Ascending aorta (tissue), 2 donors: ENCODE measurements around the gene NT5DC1. TPM values are rescaled to one million over a fixed set of nuclear protein-coding genes. Genes with fewer than 3 reads are reported as not detected.

Source experiments
- DNase-seq, 2 donors: peaks; one replicate each; pipeline ENCODE4 v3.0.0-alpha.2; 2019; ENCODE audit warnings: low spot score in 2 of 2
- H3K27ac ChIP-seq, 2 donors: fragments of 200-600 bp; sonication (generic); one replicate each; pipeline ENCODE4 v1.5.1; 2016 to 2017; ENCODE audit warnings: mild to moderate bottlenecking in 1 of 2
- H3K27me3 ChIP-seq: fragments of 200-600 bp; sonication (generic); one replicate; pipeline ENCODE4 v1.5.1; 2017
- H3K36me3 ChIP-seq, 2 donors: fragments of 200-600 bp; sonication (generic); one replicate each; pipeline ENCODE4 v1.5.1; 2016
- H3K4me1 ChIP-seq, 2 donors: fragments of 200-600 bp; sonication (generic); one replicate each; pipeline ENCODE4 v1.5.1; 2016 to 2017; ENCODE audit warnings: mild to moderate bottlenecking in 1 of 2
- H3K4me3 ChIP-seq, 2 donors: fragments of 200-600 bp; sonication (generic); one replicate each; pipeline ENCODE4 v1.5.1; 2016 to 2017; ENCODE audit warnings: mild to moderate bottlenecking in 1 of 2
- H3K9me3 ChIP-seq, 2 donors: fragments of 200-600 bp; sonication (generic); one replicate each; pipeline ENCODE4 v1.5.1; 2016
- intact Hi-C: fragments of 100-400 bp; cut with DNase I; formaldehyde crosslinking; loops from one replicate; pipeline ENCODE4 v1.15.1; 2023
- total RNA-seq: library from RNA; depleted of rRNA; stranded (reverse); fragments of >200 nt; gene quantifications from one replicate; pipeline ENCODE4 v1.1.0, GENCODE V29; 2016
- TF ChIP-seq, protein P1 (sequence below), 3 experiments: fragments of 200-600 bp in 2 of 3; fragments of 450-650 bp in 1 of 3; sonication (generic) in 2 of 3; IDR thresholded peaks; one replicate each; pipeline ENCODE4 v1.5.1; 2016 to 2019; ENCODE audit warnings: antibody characterized with exemption in 3 of 3, mild to moderate bottlenecking in 1 of 3, moderate library complexity in 1 of 3

NT5DC1 gene
- total RNA-seq, 1 donor from 2014 or later, result 4.6 TPM

DNA sequence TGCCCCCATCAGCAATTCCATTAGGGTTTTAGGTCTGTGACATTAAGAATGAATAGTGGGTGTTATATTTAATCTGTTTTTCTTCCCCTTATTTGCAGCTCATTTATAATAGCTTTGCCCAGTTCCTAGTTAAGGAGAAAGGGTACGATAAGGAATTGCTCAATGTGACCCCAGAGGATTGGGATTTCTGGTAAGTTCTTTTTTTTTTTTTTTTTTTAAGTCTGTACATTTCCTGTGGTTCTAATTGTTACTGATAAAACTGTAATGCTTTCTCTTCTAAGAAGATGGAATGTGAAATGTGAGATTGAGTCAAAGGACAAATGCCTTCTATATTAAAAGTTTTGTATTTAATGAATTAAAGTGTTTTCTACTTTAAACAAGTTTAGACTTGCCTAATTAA, 5.5 kb downstream of the NT5DC1 start:
- H3K27me3 ChIP-seq, result no peaks in the 10 kb centered on the region
- H3K36me3 ChIP-seq, result peaks cover 15 to 27% of the 10 kb centered on the region in 2 donors
- no peaks in the 10 kb centered on the region for H3K9me3 ChIP-seq
- no peak overlapping the region for H3K27ac ChIP-seq
- intact Hi-C loops, result loop anchor here (10.0 kb wide), 1 partner anchor 171 kb away; no protein-coding TSS in a partner anchor
- no peak for DNase-seq
- H3K4me1 ChIP-seq, result peaks cover 9 to 30% of the 10 kb centered on the region in 2 donors
- TF ChIP-seq, protein P1, sequence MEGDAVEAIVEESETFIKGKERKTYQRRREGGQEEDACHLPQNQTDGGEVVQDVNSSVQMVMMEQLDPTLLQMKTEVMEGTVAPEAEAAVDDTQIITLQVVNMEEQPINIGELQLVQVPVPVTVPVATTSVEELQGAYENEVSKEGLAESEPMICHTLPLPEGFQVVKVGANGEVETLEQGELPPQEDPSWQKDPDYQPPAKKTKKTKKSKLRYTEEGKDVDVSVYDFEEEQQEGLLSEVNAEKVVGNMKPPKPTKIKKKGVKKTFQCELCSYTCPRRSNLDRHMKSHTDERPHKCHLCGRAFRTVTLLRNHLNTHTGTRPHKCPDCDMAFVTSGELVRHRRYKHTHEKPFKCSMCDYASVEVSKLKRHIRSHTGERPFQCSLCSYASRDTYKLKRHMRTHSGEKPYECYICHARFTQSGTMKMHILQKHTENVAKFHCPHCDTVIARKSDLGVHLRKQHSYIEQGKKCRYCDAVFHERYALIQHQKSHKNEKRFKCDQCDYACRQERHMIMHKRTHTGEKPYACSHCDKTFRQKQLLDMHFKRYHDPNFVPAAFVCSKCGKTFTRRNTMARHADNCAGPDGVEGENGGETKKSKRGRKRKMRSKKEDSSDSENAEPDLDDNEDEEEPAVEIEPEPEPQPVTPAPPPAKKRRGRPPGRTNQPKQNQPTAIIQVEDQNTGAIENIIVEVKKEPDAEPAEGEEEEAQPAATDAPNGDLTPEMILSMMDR (IDR thresholded peaks at IDR 0.05), result no peak
- H3K4me3 ChIP-seq, result no peak overlapping the region

DNA sequence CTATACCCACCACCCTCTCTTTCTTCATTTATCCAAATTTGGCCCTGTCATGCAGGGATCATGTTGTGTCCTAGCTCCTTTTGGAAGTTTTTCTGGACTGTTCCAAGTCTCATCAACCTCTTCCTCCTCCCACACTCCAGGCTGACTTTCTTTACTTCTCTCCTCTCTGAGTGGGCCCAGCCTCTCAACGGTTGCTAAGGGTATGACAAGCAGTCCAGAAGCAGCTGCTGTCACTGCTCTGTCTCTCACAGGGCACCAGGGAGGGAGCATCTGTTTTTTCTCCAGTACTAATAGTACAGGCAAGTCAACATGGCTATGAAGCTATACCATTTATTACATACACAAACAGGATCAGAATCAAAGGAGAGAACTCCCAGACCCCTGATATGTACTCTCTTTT, 8.2 kb downstream of the NT5DC1 start:
- no peaks in the 10 kb centered on the region for H3K9me3 ChIP-seq

DNA sequence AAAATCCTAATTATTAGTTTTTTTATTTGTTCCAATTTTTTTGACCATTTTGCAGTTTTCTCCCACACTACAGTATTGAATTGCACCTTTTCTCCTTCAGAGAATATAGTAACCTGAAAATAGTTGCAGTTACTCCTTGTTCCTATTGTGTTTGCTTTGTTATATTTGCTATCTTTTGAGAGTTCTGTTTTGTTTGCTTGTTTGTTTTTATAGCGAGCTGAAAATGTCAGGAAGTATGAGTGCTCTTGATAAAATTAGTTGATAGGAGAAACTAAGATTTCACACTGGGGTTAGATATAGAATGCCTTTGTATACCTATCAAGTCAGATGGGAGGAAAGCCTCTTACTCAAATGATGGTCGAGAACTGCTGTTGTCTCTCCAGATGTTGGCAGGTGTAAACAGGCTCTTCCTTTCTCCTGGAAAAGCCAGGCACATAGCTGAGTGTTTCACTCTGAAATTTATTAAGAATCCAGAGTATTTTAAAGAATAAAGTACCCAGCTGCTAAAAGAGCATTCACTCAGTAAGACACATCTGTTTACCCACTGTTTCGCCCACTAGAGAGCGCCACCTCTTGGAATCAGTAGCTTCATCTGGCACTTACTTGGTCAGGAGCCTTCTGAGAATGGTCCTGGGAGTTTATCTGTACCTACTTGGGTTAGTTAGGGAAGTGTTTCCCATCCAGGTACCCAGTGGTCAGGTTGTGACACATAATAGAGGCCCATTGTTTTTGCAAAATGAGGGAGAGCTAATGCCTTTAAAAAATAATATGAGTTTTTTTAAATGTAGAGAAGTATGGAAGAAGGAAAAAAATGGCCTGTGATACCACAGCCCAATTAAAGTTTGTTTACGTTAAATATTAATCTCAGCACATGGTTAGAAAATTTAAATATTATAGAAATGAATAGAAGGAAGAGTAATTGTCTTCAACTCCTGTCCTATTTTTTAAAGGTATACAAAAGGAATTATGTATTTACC, 11.2 kb downstream of the NT5DC1 start:
- peaks cover 0 to 4% of the 10 kb centered on the region in 2 donors for H3K4me1 ChIP-seq
- no peak for DNase-seq
- intact Hi-C loops, result no loop called here
- H3K36me3 ChIP-seq, result peaks cover 42 to 71% of the 10 kb centered on the region in 2 donors
- TF ChIP-seq, protein P1 (IDR thresholded peaks at IDR 0.05), result peak in 2 of 3 experiments; percentile 10 to 32
- H3K9me3 ChIP-seq, result no peaks in the 10 kb centered on the region
- H3K27ac ChIP-seq, result no peak overlapping the region
- H3K27me3 ChIP-seq, result no peaks in the 10 kb centered on the region
- no peak overlapping the region for H3K4me3 ChIP-seq

More for the DNA sequence above, 8.2 kb downstream of the NT5DC1 start:
- no peak overlapping the region for H3K4me3 ChIP-seq
- no peak for DNase-seq
- no peak overlapping the region for H3K27ac ChIP-seq
- H3K27me3 ChIP-seq, result no peaks in the 10 kb centered on the region
- H3K36me3 ChIP-seq, result peaks cover 38 to 48% of the 10 kb centered on the region in 2 donors
- TF ChIP-seq, protein P1 (IDR thresholded peaks at IDR 0.05), result no peak
- intact Hi-C loops, result loop anchor here (10.0 kb wide), 1 partner anchor 174 kb away; no protein-coding TSS in a partner anchor
- peaks cover 0 to 18% of the 10 kb centered on the region in 2 donors for H3K4me1 ChIP-seq

DNA sequence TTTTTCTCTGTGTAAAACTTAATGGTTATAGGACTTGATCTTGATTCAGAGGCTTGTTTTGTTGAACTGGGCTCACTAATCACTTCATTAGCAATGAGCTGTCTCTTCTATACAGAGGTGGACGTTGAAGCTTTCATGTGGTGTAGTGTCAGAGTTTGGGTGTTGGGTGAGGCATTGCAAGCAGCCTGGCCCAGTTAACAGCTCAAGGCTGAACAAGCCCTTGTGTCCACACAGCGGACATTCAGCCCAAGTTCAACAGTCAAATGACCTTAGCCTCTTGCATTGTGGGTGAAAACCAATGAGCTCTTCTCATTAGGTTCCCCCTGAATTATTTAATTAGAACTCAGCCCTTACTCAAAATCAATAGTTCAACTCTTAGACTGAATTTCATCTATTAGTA, 12.7 kb downstream of the NT5DC1 start:
- Histone ChIP-seq H3K27ac (no peak overlapping the region), H3K4me1 (peaks cover 0 to 4% of the 10 kb centered on the region in 2 donors), H3K36me3 (peaks cover 50 to 83% of the 10 kb centered on the region in 2 donors), H3K27me3 (no peaks in the 10 kb centered on the region), H3K4me3 (no peak overlapping the region), H3K9me3 (no peaks in the 10 kb centered on the region)
- intact Hi-C loops, result no loop called here
- no peak for DNase-seq
- TF ChIP-seq, protein P1 (IDR thresholded peaks at IDR 0.05), result no peak

DNA sequence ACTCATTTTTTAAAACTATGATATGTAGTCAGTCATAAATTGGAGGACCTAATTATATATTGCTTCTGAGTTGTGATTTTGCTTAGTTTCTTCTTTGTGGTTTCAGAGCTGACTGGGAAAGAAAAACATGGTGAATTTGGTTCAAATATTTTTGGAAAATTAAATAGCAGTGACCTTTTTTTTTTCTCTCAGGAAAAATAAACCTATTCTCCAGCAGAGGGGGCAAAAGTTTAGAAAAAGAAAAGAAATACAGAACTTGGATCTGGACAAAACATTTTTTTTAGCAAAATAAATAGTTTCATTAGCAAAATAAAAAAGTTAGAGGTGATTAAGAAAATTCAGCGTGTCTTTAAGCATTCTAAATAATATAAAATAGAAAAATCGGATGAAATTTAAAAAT, 15.1 kb downstream of the NT5DC1 start:
- TF ChIP-seq, protein P1 (IDR thresholded peaks at IDR 0.05), result peak in 2 of 3 experiments; percentile 38 to 49
- Histone ChIP-seq H3K36me3 (peaks cover 39 to 68% of the 10 kb centered on the region in 2 donors), H3K4me3 (no peak overlapping the region), H3K4me1 (peaks cover 0 to 4% of the 10 kb centered on the region in 2 donors), H3K27me3 (no peaks in the 10 kb centered on the region), H3K9me3 (no peaks in the 10 kb centered on the region), H3K27ac (no peak overlapping the region)
- no peak for DNase-seq
- intact Hi-C loops, result no loop called here
